Islet precursor cell (in vitro differentiated cells): ENCODE results near the gene AGPAT3.

Experiments
- DNase-seq: peaks from one replicate; pipeline ENCODE4 v3.0.0-alpha.2; 2018

The AGPAT3 gene

GRCh38 chr21:43983390-43983789, 118.4 kb downstream of the AGPAT3 start:
- no peak for DNase-seq

DNA sequence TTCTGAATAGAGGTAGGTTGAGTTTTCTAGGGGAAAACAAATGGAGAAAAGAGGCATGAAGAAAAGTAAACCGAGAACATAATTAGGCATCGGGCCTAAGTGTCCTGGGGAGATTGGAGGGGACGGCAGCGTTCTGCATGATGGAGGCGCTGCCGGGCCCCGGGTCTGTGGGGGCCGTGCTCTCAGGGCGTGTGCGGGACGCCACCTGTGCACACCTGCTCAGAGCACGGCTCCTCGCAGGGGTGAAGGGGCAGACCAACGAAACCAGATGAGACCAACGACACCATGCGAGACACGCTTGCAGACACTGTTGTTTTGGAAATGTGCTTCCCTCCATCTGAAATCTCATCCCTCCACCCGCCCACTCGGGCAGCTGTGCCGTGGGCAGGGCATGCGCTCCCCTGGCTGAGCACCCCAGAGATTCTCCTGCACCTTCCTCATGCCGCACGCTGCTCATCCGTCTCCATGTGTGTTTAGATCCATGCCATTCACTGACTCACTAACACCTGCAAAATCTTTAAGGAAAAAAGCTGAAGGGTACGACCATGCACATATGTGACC, 118.9 kb downstream of the AGPAT3 start:
- no peak for DNase-seq

DNA sequence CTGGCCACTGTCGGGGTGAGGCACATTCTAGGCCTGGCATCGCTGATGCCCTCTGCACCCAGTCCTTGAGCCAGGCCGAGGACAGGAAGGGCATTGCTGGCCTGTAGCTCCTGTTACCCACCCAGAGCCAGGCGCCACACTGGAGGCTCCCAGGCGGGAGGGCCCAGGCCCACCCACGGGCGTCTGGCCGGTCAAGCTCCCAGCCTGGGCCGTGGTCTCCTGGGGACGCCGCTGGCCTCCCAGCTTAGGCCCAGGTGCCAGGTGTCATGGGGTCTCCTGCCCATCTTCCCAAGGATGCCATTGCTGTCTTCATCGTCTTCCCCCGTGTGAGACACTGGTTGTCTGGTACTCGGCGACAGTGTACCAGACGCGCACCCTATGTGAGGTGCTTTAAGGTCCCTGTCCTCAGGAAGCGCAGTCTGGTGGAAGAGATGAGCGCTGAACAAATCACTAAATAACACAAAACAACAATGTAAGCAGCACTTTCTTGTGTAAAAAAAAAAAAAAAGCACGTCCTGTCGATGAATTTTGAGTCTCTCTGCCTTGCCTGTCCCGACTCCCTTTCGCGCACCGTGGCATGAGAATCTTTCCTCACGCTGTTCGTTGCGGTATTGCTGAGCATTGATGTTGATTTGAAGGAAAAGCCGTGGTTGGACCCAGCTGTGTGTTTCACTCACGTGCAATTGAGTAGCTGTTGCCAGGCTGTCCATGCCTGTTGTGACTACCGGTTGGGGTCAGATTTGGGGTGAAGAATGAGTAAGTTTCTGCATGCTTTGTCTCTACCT, 120.1 kb downstream of the AGPAT3 start:
- no peak for DNase-seq

- DNase-seq: no peak
Observed at GRCh38 chr21:43985690-43986251, 120.7 kb downstream of the AGPAT3 start.

- no peak for DNase-seq
Observed at GRCh38 chr21:43986544-43987451, 121.8 kb downstream of the AGPAT3 start.

- DNase-seq: no peak
Observed at GRCh38 chr21:43987509-43987908, 122.5 kb downstream of the AGPAT3 start.

- no peak for DNase-seq
Observed at GRCh38 chr21:43988016-43988415, 123.0 kb downstream of the AGPAT3 start.

DNA sequence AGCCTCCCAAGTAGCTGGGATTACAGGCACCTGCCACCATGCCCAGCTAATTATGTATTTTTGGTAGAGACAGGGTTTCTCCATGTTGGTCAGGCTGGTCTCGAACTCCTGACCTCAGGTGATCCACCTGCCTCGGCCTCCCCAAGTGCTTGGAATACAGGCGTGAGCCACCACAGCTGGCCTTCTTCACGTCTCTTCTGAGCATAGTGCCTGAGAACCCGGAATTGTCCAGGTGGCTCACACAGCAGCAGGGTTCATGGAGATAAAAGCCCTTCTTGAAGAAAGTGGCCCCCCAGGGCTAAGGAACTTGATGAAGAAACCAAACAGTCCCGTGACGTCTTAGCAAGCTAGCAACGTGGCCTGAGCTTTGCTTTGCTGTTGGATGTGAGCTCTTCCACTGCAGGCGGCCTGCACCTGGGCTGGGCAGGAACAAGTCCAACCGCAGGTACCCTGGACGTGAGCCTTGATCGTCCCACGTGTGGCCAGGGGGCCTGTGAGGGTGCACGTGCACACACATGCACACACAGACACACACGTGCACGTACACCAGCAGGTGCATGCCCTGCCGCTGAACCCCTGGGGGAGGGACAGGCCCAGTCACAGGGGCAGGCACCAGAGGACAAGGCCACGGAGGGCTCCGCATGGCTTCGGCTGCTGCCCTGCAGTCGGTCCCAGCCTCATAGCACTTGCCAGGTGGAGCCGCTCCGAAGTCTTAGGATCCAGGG, 123.6 kb downstream of the AGPAT3 start:
- peak; percentile 51 for DNase-seq

DNA sequence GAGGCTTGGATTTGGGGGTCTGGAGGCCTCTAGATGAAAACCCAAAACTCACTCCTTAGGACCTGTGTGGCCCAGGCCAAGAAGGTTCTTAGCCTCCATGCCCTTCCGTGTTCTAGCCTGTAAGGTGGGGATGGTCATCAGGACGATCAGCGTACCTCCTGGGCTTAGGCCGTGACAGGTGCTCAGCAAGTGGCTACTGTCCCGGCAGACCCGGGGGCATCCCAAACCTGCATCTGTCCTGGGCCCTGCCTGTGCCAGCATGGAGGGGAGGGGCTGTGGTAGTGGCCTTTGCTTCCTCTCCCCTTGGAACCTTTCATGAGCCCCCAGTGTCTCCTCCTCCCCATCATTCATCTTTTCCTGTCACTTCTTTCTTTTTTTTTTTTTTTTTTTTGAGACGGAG, 124.4 kb downstream of the AGPAT3 start:
- no peak for DNase-seq

- no peak for DNase-seq
Observed at GRCh38 chr21:43991447-43991991, 126.5 kb downstream of the AGPAT3 start.

DNA sequence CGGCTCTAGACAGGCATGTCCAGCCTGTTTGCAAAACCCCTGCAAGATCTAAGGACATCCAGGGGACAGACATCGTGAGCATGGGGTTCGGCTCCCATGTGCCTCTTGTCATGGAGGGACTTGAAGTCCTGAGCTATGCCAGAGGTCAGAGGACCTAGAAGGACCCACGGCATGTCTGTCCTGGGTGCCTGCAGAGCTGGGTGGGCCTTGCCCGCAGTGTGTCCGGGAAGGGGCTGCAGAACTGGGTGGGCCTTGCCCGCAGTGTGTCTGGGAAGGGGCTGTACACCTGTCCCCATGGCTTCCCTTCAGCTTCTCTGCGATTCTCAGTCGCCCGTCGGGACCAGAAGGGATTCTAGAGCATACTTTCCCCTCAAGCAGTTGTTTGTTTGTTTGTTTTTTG, 127.1 kb downstream of the AGPAT3 start:
- no peak for DNase-seq

GRCh38 chr21:43993420-43993934, 128.5 kb downstream of the AGPAT3 start:
- no peak for DNase-seq

DNA sequence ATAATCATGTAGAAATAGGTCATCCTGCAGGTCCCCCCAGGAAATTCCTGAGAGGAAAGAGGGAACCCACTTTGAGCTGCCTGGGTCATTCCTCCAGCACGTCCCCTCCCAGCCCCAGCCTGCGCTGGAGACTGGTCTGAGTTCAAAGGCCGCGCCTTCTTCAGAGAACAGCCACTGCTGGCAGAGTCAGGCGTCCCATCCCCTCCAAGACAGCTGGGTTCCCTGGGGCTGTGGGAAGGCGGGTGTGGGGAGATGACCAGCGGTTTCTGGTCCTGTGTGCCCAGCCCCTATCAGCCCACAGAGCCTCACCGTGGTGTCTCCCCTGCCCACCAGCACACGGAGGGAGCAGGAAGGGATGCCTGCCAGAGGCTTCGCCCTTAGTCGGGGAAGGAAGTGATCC, 129.1 kb downstream of the AGPAT3 start:
- no peak for DNase-seq

- DNase-seq: no peak
Observed at GRCh38 chr21:43994646-43995045, 129.6 kb downstream of the AGPAT3 start.

- no peak for DNase-seq
Observed at GRCh38 chr21:43995521-43996105, 130.6 kb downstream of the AGPAT3 start.

GRCh38 chr21:43997766-43998742, 133.0 kb downstream of the AGPAT3 start:
- DNase-seq: no peak

DNA sequence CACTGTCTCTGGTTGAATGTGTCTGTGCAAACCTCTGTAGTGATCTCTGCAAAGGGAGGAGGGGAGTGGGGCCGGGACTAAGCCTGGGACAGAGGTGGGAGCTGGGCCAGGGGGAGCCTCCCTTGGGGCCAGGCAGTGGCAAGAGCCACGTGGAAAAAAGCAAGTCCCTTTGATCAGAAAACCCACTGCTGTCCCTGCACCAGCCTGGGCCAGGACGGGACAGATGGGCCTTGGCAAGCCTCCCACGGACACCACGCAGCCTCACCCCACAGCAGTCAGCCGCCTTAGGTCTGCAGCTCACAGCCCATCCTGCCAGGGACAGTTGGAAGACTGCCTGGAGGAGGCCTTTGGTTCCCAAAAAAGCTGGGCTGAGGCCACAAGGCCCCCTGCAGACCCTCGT, 135.3 kb downstream of the AGPAT3 start:
- DNase-seq: peak; percentile 30

GRCh38 chr21:44002511-44002910, 137.5 kb downstream of the AGPAT3 start:
- DNase-seq: no peak

DNA sequence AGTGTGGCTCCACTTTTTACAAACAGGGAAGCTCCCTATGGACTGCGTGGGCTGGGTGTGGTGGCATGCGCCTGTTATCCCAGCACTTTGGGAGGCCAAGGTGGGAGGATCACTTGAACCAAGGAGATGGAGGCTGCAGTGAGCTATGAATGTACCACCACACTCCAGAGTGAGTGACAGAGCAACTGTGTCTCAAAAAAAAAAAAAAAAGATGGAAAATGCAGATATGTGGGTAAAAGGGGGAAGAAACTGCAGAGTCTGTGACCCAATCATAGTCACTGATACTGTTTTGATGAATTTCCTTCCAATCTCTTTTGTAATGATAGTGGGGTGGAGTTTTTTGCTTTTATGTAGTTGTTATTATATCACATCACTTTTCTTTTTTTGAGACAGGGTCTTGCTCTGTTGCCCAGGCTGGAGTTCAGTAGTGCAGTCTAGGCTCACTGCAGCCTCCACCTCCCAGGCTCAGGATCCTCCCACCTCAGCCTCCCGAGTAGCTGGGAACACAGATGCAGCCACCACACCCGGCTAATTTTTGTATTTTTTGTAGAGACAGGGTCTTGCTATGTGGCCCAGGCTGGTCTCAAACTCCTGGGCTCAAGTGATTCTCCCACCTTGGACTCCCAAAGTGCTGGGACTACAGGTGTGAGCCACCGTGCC, 138.4 kb downstream of the AGPAT3 start:
- no peak for DNase-seq

DNA sequence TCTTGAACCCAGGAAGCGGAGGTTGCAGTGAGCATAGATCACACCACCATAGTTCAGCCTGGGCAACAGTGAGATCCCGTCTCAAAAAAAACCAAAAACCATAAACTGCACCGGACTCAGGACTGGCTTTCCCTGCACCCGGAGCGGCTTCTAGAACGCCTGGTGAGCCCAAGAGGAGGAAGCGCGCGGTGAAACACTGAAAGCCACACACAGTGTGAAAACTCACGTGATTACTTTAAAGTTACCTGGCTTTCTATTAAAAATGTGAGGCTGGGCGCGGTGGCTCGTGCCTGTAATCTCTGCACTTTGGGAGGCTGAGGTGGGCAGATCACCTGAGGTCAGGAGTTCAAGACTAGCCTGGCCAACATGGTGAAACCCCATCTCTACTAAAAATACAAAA, 140.0 kb downstream of the AGPAT3 start:
- DNase-seq: no peak
